H4 (cell line): ENCODE measurements around the gene CASK. TPM values are rescaled to one million over a fixed set of nuclear protein-coding genes. Genes with fewer than 3 reads are reported as not detected.
A peak's percentile ranks its signal among the peaks of the same experiment; 100 is the strongest.
"Not testable (repeated sequence)": the region's sequence is repeated elsewhere in the genome, so short reads cannot be mapped to it uniquely, and the experiment has no call there.

Source experiments
- DNase-seq: peaks from one replicate; pipeline ENCODE4 v3.0.0-alpha.2; 2015; ENCODE audit warnings: low spot score
- total RNA-seq: library from RNA; depleted of rRNA; stranded (reverse); fragments of >200 nt; shearing (Covaris generic); gene quantifications from 2 replicates; pipeline ENCODE4 v1.2.3, GENCODE V29; 2014

The CASK gene
- total RNA-seq, 1 experiment from 2014 or later, result 21.7 TPM

DNA sequence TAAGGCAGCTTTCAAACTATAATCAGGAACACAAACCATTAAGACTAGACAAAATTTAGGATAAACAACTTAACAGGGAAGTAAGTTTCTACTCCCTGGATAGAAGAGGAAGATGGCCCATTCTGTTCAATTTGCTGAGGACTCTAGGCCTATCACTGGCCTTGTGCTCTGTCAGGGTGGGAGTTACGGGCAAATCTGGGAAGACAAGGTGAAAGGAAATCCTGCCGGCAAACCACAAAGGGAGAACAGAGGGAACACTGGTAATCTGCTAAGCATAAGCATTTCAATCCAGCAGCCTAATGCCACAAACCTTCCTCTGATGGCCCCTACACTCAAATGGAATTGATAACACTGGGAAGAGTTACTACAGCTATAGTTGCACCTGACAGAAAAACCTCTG, 191.1 kb downstream of the CASK start:
- no peak for DNase-seq

DNA sequence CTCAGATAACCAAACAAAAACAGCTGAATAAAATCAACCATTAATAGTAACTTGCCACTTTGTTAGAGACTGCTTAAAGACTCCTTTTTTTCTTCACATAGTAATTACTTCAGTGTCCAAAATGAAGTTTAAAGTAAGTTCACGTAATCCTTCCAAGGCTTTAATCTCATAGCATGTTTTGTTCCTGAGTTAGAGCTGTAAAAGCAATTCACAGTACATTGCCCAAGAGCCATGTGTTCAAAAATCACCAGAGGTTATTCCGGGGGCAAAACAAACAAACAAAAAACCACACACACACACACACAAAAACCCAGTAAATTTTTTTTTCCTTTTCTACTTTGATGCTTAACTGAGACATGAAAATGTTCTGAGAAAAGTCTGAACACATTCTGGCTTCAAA, 193.3 kb downstream of the CASK start:
- peak; percentile 15 for DNase-seq

DNA sequence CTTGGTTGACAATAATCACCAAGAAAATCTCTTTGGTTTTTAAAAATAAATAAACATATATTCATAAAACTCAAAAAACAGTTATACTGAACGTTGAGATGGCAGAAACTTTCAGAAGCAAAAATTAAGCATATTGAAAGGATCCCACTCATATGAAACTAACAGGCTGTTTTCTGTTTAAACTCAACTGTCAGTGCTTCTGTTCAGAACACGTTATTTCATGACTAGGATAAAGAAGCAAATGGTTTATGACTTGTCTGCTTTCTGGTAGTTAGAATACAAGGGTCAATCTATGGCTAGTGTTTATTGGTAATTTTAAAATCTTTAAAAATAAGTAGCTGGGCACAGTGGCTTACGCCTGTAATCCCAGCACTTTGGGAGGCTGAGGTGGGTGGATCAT, 195.2 kb downstream of the CASK start:
- no peak for DNase-seq

DNA sequence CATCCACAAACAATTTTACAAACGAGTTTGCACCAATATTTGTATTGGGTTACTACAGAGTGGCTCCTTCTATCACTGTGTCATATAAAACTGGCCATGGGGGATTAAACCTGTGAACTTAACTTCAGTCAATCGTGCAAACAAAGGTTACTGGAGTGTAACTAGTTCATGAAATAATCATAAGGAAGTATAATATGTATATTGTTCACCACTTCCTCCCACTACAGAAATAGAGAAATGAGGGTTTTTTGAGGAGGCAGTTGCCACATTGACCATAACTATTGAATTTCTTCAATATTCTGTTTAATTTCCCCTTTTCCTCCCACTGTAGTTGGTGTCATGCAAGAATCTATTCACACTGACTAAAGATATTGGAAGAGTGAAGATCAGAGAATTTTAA, 199.5 kb downstream of the CASK start, which contains the start of gene GPR82:
GPR82 (plus strand) TSS at position 356 of the 400 bp plus-strand sequence. CDS start 2,846 bp downstream, outside the sequence.
- no peak for DNase-seq

- no peak for DNase-seq
Observed at GRCh38 chrX:41722816-41723618, 200.3 kb downstream of the CASK start.

GRCh38 chrX:41722214-41722613, 201.1 kb downstream of the CASK start:
- no peak for DNase-seq

- DNase-seq, result no peak
Observed at GRCh38 chrX:41721590-41721989, 201.8 kb downstream of the CASK start.

GRCh38 chrX:41720125-41720779, 203.1 kb downstream of the CASK start:
- DNase-seq, result no peak

DNA sequence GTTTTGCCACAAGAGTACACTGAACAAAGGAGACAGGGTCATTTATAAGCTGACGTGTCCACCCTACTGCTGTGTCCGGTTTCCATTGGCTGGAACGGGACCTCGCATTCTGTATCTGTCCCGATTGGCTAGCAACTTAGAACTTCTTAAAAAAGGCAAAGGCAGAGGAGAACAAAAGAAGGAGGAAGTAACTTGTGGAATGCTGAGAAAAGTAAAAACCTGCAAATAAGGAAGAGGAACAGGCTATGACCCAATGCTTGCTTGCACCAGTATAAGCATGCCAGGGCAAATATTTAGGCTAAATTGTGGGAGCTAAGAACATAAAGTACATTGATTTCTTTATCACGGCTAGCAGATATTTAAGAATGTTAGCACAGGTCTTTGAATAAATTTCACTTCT, 203.7 kb downstream of the CASK start:
- DNase-seq, result not testable (repeated sequence)

DNA sequence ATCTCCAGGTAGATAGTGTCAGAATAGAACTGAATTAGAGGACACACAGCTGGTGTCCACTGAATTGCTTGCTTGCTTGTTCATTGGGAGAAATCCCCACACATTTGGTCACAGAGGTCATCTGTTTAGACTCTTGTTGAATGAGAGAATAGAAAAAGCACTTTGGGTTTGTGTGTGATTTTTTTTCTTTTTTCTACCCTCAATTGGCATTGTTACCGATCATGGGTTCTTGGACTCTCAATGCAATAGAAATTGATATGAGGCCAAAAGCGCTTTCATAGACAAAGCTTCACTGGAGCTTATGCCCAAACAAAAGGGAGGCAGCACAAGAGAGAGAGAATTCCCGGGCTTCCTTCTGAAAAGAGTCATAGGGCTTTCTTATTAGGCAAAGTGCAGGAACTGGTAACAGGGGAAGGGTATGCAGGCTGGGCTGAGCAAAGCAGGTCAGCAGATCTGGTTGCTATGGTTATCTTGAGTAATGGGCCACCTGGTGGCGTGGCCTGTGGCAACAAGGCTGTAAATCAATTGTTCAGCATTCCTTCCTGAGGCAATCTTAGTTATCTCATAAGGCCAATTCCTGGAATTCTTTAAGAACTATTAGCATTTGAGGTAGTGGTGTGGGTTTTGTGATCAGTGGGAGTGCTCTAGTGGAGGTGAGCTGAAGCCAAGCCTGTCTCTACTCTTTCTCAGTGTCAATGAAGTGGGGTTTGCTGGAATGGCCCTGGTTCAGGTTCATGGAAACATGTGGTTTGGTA, 204.7 kb downstream of the CASK start:
- DNase-seq, result no peak

GRCh38 chrX:41716767-41717473, 206.4 kb downstream of the CASK start:
- DNase-seq, result no peak

- DNase-seq, result no peak
Observed at GRCh38 chrX:41716222-41716621, 207.1 kb downstream of the CASK start.

DNA sequence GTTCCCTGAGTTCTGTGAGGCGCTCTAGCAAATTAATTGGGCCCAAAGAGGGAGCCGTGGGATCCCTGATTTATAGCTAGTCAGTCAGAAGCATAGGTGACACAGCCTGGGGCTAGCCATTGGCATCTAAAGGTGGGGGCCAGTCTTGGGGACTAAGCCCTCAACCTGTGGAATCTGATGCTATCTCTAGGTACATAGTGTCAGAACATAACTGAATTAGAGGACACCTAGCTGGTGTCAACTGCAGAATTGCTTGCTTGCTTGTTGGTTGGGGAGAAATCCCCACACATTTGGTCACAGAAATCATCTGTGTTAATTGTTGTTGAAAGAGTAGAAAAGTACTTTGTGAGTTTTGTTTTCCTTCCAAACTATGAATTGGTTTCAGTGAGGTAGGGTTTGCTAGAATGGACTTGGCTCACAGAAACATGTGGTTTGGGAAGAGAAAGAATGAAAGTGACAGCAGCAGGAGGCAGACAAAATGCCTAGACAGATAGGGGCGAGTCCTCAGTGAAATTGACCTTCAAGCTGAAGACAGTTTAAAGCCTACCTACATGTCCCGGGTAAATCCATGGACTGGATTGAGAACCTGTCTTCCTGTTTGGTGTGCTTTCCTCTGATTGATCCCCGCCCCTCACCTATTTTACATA, 212.2 kb downstream of the CASK start:
- no peak for DNase-seq

GRCh38 chrX:41708486-41708885, 214.9 kb downstream of the CASK start:
- DNase-seq, result no peak

GRCh38 chrX:41707218-41707617, 216.1 kb downstream of the CASK start:
- no peak for DNase-seq

- no peak for DNase-seq
Observed at GRCh38 chrX:41705680-41706374, 217.5 kb downstream of the CASK start.

GRCh38 chrX:41705042-41705441, 218.3 kb downstream of the CASK start:
- DNase-seq, result no peak

- no peak for DNase-seq
Observed at GRCh38 chrX:41703574-41704029, 219.8 kb downstream of the CASK start.

GRCh38 chrX:41695426-41695825, 227.9 kb downstream of the CASK start:
- DNase-seq, result no peak

- DNase-seq, result no peak
Observed at GRCh38 chrX:41693024-41693423, 230.3 kb downstream of the CASK start.
